Adrenal gland (tissue), 12 donors: ENCODE data around the gene MCRIP1. TPM values are rescaled to one million over a fixed set of nuclear protein-coding genes. Genes with fewer than 3 reads are reported as not detected.

Source experiments
- DNase-seq, 7 donors: peaks; one replicate each; pipeline ENCODE4 v3.0.0-alpha.2; 2019 to 2020
- H3K27ac ChIP-seq, 5 donors: fragments of 200-600 bp; sonication (generic) in 4 of 5; 1 replicate in 3 of 5; 2 replicates in 2 of 5; pipeline versions ENCODE4 v1.5.1 to v1.8.0; 2016 to 2020; ENCODE audit warnings: mild to moderate bottlenecking in 1 of 5
- H3K27me3 ChIP-seq: fragments of 200-600 bp; 2 replicates; pipeline ENCODE4 v1.8.0; 2021
- H3K36me3 ChIP-seq, 2 donors: fragments of 200-600 bp; replicated peaks in 1 of 2; 1 replicate in 1 of 2; 2 replicates in 1 of 2; pipeline versions ENCODE4 v1.5.1 to v1.8.0; 2018 to 2022
- H3K4me1 ChIP-seq, 2 donors: fragments of 200-600 bp; replicated peaks in 1 of 2; 1 replicate in 1 of 2; 2 replicates in 1 of 2; pipeline versions ENCODE4 v1.5.1 to v1.8.0; 2018 to 2021
- H3K4me3 ChIP-seq, 4 donors: fragments of 200-600 bp; sonication (generic) in 3 of 4; one replicate each; pipeline ENCODE4 v1.5.1; 2016 to 2018
- H3K9me3 ChIP-seq, 3 donors: fragments of 200-600 bp; sonication (generic) in 1 of 3; replicated peaks in 1 of 3; 1 replicate in 2 of 3; 2 replicates in 1 of 3; pipeline versions ENCODE4 v1.5.1 to v1.8.0; 2016 to 2021
- POLR2A ChIP-seq, 2 donors: fragments of 450-650 bp; IDR thresholded peaks; one replicate each; pipeline ENCODE4 v1.6.1; 2017; ENCODE audit warnings: antibody characterized with exemption in 2 of 2, mild to moderate bottlenecking in 2 of 2, moderate library complexity in 1 of 2
- WGBS, 4 donors: extraction: QIAGEN DNeasy Blood & Tissue Kit in 2 of 4; methylation state at CpG; one replicate each; pipeline versions ENCODE4 v1.1.5 to v1.1.7; 2013 to 2017; 5-methylcytosine and 5-hydroxymethylcytosine counted together
- intact Hi-C, 2 donors: fragments of 100-400 bp; cut with DNase I; formaldehyde crosslinking; loops; one replicate each; pipeline versions ENCODE4 v1.14.1 to v1.15.0; 2022 to 2023
- polyA plus RNA-seq, 3 donors: library from polyadenylated mRNA; stranded (reverse); fragments of 200-250 nt in 2 of 3; fragments of 350-450 nt in 1 of 3; fragmentation: Illumina TruSeq in 1 of 3; extraction: RNeasy Lipid Tissue Mini Kit (QIAGEN cat#74804) in 1 of 3; gene quantifications; one replicate each; pipeline ENCODE4 v1.2.3, GENCODE V29; 2013 to 2014
- total RNA-seq, 9 donors: library from RNA; depleted of rRNA in 4 of 9; stranded (reverse); fragments of >200 nt in 4 of 9; fragments of 120-200 nt in 1 of 9; fragmentation: NEBNext Ultra II Directional in 1 of 9; extraction: Animal tissue kit (Norgen Biotek cat#: 25700) in 1 of 9; gene quantifications; one replicate each; pipeline versions ENCODE4 v1.1.0 to v1.2.4, GENCODE V29; 2013 to 2023
- TF ChIP-seq, protein P1 (sequence below), 6 experiments: fragments of 450-650 bp in 4 of 6; fragments of 200-600 bp in 2 of 6; sonication (generic) in 1 of 6; IDR thresholded peaks; 1 replicate in 5 of 6; 2 replicates in 1 of 6; pipeline versions ENCODE4 v1.5.1 to v1.8.0; 2016 to 2021; ENCODE audit warnings: antibody characterized with exemption in 6 of 6, mild to moderate bottlenecking in 2 of 6, moderate library complexity in 1 of 6
- donor health status: healthy with polysubstance abuse.
- donor health status: Bipolar disorder and iron deficiency.
- donor health status: DM: yes; HTN: yes; CAD: no.
- donor health status: DM: no; HTN: no; CAD: no.
- donor health status: DM: no; HTN: no; CAD: no.
- donor health status: DM: yes; HTN: yes; CAD: no.

The MCRIP1 gene
- total and polyA plus RNA-seq, 12 donors = 5.0 to 248 (median 82.6) TPM

DNA sequence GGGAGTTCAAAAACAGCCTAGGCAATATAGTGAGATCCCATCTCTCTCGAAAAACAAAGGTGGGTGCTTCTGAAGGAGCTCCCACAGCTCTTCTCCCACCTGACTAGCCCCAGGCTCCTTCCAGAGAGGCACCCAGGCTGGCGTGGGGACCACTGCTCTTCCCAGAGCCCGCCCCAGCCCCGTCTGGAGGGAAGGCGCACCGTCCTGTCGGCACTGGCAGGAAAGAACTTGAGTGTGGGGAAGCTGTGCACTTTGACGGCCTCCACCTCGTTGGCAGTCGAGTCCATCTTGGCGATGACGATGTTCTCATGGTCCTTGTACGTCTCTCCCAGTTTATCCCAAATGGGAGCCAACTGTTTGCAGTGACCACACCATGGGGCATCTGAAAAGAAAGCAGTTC lies 12.3 kb upstream of the MCRIP1 start:
- H3K36me3 ChIP-seq = peaks cover 0 to 68% of the 10 kb centered on the region in 2 donors
- DNase-seq = no peak

DNA sequence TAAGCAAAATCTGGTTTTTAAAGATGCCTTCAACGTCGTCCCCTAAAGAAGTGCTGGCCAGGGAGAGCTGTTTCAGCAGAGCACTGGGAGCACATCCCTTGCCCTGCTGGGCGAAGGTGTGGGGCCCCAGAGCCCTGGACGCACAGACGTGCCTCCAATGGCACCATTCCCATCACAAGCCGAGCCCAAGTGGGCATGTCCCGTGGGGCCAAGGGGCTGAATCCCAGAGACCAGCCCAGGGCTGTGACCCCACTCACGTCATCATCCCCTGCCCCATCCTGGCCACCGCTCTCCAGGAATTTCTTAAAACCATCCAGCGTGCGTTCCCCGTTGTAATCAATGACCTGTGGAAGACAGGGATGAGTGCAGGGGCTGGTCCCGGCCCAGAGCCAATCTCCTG lies 11.8 kb upstream of the MCRIP1 start:
- no peaks in the 10 kb centered on the region for H3K27me3 ChIP-seq
- no peak overlapping the region for H3K4me3 ChIP-seq
- intact Hi-C loops = no loop called here
- H3K4me1 ChIP-seq = peaks cover 4 to 26% of the 10 kb centered on the region in 2 donors
- no peak for TF ChIP-seq POLR2A (IDR thresholded peaks at IDR 0.05)
- TF ChIP-seq, protein P1, sequence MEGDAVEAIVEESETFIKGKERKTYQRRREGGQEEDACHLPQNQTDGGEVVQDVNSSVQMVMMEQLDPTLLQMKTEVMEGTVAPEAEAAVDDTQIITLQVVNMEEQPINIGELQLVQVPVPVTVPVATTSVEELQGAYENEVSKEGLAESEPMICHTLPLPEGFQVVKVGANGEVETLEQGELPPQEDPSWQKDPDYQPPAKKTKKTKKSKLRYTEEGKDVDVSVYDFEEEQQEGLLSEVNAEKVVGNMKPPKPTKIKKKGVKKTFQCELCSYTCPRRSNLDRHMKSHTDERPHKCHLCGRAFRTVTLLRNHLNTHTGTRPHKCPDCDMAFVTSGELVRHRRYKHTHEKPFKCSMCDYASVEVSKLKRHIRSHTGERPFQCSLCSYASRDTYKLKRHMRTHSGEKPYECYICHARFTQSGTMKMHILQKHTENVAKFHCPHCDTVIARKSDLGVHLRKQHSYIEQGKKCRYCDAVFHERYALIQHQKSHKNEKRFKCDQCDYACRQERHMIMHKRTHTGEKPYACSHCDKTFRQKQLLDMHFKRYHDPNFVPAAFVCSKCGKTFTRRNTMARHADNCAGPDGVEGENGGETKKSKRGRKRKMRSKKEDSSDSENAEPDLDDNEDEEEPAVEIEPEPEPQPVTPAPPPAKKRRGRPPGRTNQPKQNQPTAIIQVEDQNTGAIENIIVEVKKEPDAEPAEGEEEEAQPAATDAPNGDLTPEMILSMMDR (IDR thresholded peaks at IDR 0.05) = no peak
- 82 to 93% (median 91%) methylated on average over 2 to 13 of the region's 13 CpGs for WGBS, 4 donors
- DNase-seq = no peak
- no peaks in the 10 kb centered on the region for H3K9me3 ChIP-seq
- H3K36me3 ChIP-seq = peaks cover 0 to 63% of the 10 kb centered on the region in 2 donors
- H3K27ac ChIP-seq = no peak overlapping the region

More for the DNA sequence above, 12.3 kb upstream of the MCRIP1 start:
- WGBS, 4 donors = 86 to 93% (median 92%) methylated on average over 3 to 13 of the region's 13 CpGs
- intact Hi-C loops = no loop called here
- Histone ChIP-seq H3K27me3 (no peaks in the 10 kb centered on the region), H3K9me3 (no peaks in the 10 kb centered on the region), H3K4me3 (no peak overlapping the region), H3K27ac (no peak overlapping the region), H3K4me1 (peaks cover 4 to 26% of the 10 kb centered on the region in 2 donors)
- no peak for TF ChIP-seq POLR2A (IDR thresholded peaks at IDR 0.05)
- TF ChIP-seq, protein P1 (IDR thresholded peaks at IDR 0.05) = no peak

DNA sequence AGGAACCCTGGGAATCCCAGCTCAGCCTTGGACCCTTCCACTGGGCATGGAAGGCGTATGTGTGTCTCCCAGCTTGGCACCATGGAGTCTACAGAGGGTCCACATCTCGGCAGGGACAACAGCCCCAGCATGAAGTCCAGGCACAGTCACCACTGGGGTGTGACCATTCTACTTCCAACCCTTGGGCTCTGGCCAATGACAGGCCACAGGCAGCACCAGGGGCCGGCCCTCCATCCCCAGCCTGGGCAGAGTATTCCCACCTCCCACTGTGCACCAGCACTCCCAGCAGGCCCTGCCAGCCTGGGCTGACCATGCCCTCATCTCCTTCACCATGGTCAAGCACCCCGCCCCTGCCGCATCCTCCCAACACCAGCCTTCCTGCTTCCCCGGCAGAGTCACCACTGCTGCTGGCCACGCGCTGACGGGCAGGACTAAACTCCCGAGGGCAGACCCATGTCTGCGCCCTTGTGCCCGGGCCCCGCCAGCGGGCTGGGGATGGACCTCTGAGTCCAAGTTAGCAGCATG lies 11.3 kb upstream of the MCRIP1 start:
- intact Hi-C loops = no loop called here
- Histone ChIP-seq H3K27ac (peak overlapping the region in 2 of 5 donors; percentile 85 to 89), H3K4me3 (no peak overlapping the region), H3K36me3 (peaks cover 0 to 60% of the 10 kb centered on the region in 2 donors), H3K4me1 (peaks cover 4 to 26% of the 10 kb centered on the region in 2 donors), H3K9me3 (no peaks in the 10 kb centered on the region), H3K27me3 (no peaks in the 10 kb centered on the region)
- no peak for TF ChIP-seq POLR2A (IDR thresholded peaks at IDR 0.05)
- TF ChIP-seq, protein P1 (IDR thresholded peaks at IDR 0.05) = no peak
- WGBS, 4 donors = 90 to 94% (median 91%) methylated on average over 3 to 14 of the region's 14 CpGs
- DNase-seq = no peak

DNA sequence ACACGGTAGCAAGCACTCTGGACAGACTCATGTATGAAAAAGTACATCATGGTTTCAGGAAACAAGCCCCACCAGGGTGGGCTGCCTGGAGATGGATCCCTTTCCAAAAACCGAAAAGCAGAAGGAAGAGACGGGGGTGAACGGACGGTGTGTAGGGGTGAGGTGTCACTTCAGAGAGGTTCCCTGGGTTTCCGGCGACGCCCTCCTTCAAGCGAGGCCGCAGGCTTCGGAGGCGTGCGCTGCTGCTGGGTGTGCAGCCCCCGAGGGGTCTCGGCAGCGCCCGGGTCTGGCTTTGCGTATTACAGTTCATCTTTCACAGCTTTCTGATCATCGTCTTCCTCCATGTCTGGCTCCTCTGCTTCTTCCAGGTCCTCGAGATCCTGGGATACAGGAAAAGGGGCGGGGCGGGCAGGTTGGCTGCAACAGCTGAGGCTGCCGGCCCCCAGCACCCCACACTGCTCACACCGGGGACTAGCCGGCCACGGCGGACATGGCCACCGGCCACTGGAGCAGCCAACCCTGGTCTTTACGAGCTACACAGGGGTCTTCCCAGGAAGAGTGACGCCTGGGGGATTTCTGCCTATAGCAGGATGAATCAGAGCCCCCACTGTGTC lies 10.7 kb upstream of the MCRIP1 start:
- H3K36me3 ChIP-seq = peaks cover 0 to 54% of the 10 kb centered on the region in 2 donors
- no peak for DNase-seq

More for the DNA sequence above, 10.7 kb upstream of the MCRIP1 start:
- peak overlapping the region; percentile 45 to 89 (median 81) for H3K27ac ChIP-seq
- WGBS, 4 donors = 87 to 91% (median 89%) methylated on average over 20 to 30 of the region's 30 CpGs
- intact Hi-C loops = no loop called here
- TF ChIP-seq POLR2A (IDR thresholded peaks at IDR 0.05) = no peak
- TF ChIP-seq, protein P1 (IDR thresholded peaks at IDR 0.05) = no peak
- no peaks in the 10 kb centered on the region for H3K27me3 ChIP-seq
- H3K4me3 ChIP-seq = no peak overlapping the region
- H3K9me3 ChIP-seq = no peaks in the 10 kb centered on the region
- H3K4me1 ChIP-seq = peaks cover 4 to 26% of the 10 kb centered on the region in 2 donors
